WERI-Rb-1 (cell line): ENCODE results near the gene CD22.

ENCODE experiments used
- DNase-seq: peaks from one replicate; pipeline ENCODE4 v3.0.0-alpha.2; 2020
- H3K27ac ChIP-seq: fragments of 250-450 bp; sonication (Bioruptor Pico); 2 replicates; pipeline ENCODE4 v1.5.1; 2020; ENCODE audit warnings: mild to moderate bottlenecking, moderate library complexity
- H3K27me3 ChIP-seq: fragments of 250-450 bp; sonication (Bioruptor Pico); 2 replicates; pipeline ENCODE4 v1.5.1; 2021; ENCODE audit warnings: mild to moderate bottlenecking, low read depth, moderate library complexity; ENCODE audit not compliant: insufficient read depth, severe bottlenecking
- H3K36me3 ChIP-seq: fragments of 250-450 bp; sonication (Bioruptor Pico); 2 replicates; pipeline ENCODE4 v1.5.1; 2020; ENCODE audit warnings: mild to moderate bottlenecking, moderate library complexity
- H3K4me3 ChIP-seq: 2 replicates; pipeline ENCODE4 v1.5.1; 2011; ENCODE audit warnings: low read depth, mild to moderate bottlenecking, control low read depth, low read length
- H3K9me3 ChIP-seq: fragments of 250-450 bp; sonication (Bioruptor Pico); 2 replicates; pipeline ENCODE4 v1.5.1; 2021; ENCODE audit warnings: mild to moderate bottlenecking, moderate library complexity; ENCODE audit not compliant: severe bottlenecking
- TF ChIP-seq, protein P1 (sequence below): IDR thresholded peaks from 2 replicates; pipeline ENCODE4 v1.5.1; 2011; ENCODE audit warnings: low read depth, mild to moderate bottlenecking, control low read depth, inconsistent platforms, low read length

The CD22 gene

DNA sequence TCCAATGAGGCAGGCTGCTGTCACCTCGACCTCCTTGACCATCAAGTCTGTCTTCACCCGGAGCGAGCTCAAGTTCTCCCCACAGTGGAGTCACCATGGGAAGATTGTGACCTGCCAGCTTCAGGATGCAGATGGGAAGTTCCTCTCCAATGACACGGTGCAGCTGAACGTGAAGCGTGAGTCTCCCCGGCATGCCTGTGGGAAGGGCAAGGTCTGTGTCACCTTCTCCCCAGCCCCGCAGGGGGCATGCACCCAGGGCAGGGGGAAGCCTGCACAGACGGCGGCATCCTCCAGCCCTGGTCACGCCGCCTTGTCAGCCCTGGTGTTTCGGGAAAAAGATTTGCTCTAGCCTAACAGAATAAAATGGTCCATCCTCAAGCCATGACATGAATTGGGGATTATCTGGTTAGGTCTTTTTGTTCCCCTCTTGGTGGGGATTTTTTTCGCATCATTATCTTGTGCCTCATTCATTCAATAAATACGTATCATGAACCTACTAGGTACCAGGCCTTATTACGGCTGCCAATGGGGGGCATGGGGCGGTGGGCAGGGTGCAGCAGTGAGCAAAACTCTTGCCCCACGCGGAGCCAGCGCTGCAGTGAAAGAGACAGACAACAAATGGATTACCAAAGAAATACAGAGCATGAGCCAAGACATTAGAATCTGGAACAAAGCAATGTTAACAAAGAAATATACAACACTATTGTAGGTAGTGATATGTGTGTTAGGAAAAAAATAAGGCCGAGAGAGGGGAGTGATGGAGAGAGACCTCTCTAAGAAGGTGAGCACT lies 7.4 kb downstream of the CD22 start:
- no peaks in the 10 kb centered on the region for H3K27me3 ChIP-seq
- H3K9me3 ChIP-seq, result no peaks in the 10 kb centered on the region
- DNase-seq, result no peak
- no peak overlapping the region for H3K4me3 ChIP-seq
- H3K36me3 ChIP-seq, result no peaks in the 10 kb centered on the region
- H3K27ac ChIP-seq, result no peak overlapping the region
- TF ChIP-seq, protein P1, sequence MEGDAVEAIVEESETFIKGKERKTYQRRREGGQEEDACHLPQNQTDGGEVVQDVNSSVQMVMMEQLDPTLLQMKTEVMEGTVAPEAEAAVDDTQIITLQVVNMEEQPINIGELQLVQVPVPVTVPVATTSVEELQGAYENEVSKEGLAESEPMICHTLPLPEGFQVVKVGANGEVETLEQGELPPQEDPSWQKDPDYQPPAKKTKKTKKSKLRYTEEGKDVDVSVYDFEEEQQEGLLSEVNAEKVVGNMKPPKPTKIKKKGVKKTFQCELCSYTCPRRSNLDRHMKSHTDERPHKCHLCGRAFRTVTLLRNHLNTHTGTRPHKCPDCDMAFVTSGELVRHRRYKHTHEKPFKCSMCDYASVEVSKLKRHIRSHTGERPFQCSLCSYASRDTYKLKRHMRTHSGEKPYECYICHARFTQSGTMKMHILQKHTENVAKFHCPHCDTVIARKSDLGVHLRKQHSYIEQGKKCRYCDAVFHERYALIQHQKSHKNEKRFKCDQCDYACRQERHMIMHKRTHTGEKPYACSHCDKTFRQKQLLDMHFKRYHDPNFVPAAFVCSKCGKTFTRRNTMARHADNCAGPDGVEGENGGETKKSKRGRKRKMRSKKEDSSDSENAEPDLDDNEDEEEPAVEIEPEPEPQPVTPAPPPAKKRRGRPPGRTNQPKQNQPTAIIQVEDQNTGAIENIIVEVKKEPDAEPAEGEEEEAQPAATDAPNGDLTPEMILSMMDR, result no peak

DNA sequence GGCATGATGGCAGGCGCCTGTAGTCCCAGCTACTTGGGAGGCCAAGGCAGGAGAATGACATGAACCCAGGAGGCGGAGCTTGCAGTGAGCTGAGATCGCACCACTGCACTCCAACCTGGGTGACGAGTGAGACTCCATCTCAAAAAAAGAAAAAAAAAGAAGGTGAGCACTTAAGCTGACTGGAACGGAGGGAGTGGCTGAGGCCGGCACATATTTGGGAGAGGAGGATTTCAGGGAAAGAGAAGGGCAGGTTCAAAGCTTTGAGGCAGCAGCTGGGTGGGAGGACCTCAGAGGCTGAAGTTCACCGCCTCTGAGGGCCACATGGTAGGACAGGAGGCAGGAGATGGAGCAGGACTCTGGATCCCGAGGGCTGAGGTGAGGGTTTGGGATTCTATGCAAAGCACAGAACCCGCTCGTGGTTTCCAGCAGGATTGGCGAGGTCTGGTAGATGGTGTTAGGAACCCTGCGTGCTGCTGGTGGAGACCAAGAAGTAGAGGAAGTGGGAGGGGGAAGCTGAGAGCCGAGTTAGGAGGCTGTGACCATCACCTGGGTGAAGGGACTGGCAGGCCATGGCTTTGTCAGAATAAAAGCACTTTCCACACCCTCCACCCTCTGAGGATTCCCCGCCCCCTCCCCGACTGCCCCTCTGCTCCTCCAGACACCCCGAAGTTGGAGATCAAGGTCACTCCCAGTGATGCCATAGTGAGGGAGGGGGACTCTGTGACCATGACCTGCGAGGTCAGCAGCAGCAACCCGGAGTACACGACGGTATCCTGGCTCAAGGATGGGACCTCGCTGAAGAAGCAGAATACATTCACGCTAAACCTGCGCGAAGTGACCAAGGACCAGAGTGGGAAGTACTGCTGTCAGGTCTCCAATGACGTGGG lies 8.4 kb downstream of the CD22 start:
- Histone ChIP-seq H3K27me3 (no peaks in the 10 kb centered on the region), H3K36me3 (no peaks in the 10 kb centered on the region), H3K9me3 (no peaks in the 10 kb centered on the region), H3K4me3 (no peak overlapping the region), H3K27ac (no peak overlapping the region)
- DNase-seq, result no peak
- TF ChIP-seq, protein P1, result no peak

DNA sequence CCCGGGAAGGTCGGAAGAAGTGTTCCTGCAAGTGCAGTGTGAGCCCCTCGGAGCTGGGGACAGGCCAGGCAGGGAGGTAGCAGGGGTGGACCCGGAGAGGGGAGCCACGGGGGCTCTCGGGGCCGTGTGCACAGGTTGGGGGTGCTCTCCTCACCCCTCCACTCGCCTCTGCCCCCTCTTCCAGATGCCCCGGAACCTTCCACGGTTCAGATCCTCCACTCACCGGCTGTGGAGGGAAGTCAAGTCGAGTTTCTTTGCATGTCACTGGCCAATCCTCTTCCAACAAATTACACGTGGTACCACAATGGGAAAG lies 9.0 kb downstream of the CD22 start:
- DNase-seq, result no peak
- Histone ChIP-seq H3K9me3 (no peaks in the 10 kb centered on the region), H3K36me3 (no peaks in the 10 kb centered on the region), H3K4me3 (no peak overlapping the region), H3K27ac (no peak overlapping the region), H3K27me3 (no peaks in the 10 kb centered on the region)
- TF ChIP-seq, protein P1, result no peak

DNA sequence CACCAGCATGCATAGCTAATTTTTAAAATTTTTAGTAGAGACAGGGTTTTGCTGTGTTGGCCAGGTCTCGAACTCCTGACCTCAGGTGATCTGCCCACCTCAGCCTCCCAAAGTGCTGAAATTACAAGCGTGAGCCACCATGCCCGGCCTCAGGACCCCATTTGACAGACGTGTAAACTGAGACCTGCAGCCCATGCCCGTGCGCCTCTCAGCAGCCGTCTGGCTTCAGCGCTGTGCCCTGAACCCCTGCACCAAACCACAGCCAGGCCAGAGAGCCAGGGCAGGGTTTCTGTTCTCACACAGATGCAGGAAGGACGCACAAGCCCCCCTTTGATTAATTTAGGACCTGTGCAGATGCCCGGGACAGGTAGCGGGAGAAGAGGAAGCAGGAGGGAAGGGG lies 11.4 kb downstream of the CD22 start:
- TF ChIP-seq, protein P1, result no peak
- H3K27ac ChIP-seq, result no peak overlapping the region
- no peaks in the 10 kb centered on the region for H3K27me3 ChIP-seq
- H3K4me3 ChIP-seq, result no peak overlapping the region
- DNase-seq, result no peak
- H3K36me3 ChIP-seq, result no peaks in the 10 kb centered on the region
- H3K9me3 ChIP-seq, result no peaks in the 10 kb centered on the region

DNA sequence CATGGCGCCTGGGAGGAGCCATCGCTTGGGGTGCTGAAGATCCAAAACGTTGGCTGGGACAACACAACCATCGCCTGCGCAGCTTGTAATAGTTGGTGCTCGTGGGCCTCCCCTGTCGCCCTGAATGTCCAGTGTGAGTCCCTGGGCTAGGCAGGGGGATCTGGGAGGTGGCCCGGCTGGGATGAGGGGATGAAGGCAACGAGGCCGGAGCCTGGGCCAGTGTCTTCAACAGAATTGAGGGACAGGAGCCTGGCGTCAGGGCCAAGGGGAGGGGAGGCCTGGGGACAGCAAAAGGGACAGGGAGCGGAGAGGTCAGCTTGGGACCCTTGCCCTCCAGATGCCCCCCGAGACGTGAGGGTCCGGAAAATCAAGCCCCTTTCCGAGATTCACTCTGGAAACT lies 12.0 kb downstream of the CD22 start:
- Histone ChIP-seq H3K27me3 (no peaks in the 10 kb centered on the region), H3K27ac (no peak overlapping the region), H3K36me3 (no peaks in the 10 kb centered on the region), H3K4me3 (no peak overlapping the region), H3K9me3 (no peaks in the 10 kb centered on the region)
- no peak for DNase-seq
- TF ChIP-seq, protein P1, result no peak
